GM21360 (cell line): ENCODE data around the gene ZNF584.
"Not testable (repeated sequence)": the region's sequence is repeated elsewhere in the genome, so short reads cannot be mapped to it uniquely, and the experiment has no call there.

Experiments used
- ATAC-seq: cut with Tn5 transposase; IDR thresholded peaks from one replicate; pipeline ENCODE4 v1.9.1; 2021; ENCODE audit warnings: mild to moderate bottlenecking, moderate library complexity; ENCODE audit not compliant: unreplicated experiment

The ZNF584 gene

DNA sequence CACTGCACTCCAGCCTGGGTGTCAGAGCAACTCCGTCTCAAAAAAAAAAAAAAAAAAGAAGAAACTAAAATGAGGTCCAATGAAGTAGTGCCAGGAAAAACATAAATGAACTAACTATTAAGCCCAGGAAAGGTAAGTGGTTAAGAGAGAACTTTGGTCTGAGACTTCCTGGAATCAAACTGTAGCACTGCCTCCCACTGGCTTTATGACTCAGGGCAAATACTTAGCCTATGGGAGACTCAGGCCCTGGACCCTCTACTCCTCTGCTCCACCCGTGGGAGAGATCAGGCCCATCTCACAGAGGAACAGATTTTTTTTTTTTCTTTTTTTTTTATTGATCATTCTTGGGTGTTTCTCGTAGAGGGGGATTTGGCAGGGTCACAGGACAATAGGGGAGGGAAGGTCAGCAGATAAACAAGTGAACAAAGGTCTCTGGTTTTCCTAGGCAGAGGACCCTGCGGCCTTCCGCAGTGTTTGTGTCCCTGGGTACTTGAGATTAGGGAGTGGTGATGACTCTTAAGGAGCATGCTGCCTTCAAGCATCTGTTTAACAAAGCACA, 4.5 kb upstream of the ZNF584 start:
- not testable (repeated sequence) for ATAC-seq

DNA sequence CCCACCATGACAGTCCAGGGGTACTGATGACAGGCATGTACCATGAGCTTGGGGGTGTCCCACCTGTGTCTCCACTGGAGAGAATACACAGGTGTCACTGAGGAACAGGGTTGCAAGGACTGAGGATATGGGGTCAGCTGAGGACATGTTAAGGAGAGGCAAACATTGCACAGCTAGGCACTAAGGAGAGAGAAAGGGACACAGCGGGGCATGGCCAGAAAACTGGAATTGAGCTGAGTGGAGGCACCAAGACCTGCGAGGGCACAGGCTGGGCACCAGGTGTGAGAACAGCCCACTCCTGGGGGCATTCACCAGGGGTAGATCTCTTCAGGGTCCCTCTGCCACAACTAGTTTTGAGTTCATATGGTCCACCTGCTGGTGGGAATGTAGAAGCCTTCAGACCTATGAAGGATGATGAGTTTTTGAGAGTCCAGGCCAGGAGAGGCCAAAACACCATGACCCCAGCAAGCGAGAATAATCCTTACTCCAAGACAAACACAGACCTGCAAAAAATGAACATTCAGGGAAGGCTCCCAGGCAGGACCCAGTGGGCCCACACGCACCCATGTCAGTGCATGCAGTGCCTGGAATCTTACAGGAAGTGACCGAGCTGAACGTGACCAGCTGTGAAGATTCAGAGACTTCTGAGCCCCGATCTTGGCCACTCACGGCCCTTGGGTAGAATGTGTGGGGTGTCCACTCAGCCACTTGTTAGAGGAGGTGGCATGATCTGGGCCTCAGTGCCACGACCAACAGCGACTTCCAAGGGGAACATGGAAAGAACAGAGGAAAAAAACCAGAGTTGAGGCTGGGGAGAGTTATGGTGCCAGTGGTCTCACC, 1.4 kb upstream of the ZNF584 start:
- ATAC-seq: no peak

DNA sequence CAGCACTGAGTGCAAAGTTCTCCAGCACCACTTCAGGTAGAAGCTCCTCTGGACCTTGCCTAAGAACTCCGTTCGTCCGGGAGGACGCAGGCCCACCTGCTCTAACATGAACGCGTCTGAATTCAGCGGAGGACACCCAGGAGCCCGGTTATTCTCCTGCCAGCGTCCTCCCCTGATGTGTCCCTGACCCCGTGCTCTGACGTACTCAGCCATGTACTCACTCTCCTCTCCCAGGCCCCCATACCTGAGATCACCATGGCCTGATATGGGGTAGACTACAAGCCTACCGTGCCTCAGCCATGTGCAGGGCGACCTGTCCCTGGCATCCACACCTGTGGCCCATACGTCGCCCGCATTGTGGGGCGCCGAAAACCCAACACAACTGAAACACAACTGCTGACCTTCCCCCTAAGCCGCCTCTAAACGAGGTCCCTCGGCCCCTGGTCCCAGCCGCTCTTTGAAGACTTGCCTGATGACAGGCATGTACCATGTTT, 744 bp upstream of the ZNF584 start:
- peak; percentile 8 for ATAC-seq

DNA sequence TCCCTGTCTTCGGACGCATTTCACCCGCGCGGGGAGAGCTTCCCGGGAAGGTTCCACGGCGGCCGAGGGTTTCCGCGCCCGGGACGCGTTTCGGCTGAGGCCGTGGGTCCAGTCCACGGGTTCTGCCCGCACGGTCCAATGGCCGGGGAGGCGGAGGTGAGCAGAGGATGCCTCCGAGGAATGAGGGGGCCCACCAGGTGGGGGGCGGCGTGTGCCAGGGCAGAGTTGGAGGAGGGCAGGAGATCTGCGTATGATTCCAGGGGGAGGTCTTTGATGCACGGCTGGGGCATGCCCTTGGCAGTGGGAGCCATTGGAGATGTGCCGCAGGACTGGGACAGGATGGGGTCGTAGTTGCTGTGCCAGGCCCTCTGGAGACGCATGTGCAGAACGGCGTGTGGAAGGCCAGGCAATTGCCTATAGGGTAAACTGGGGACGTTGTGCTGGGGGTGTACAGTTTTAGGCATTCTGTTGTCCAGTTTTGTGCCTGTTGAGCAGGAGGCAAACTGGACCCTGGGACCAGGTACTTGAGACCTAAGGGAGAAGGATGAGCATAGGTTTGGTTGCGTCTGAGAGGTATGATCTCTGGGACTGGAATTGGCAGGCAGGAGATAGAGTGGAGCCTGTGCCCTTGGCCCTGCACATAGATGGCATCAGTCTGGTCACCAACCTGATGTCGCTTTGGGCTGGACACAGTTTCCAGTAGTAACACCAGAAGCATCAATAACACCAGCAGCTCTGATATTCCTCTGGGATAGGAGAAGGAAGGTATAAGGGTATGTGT, 751 bp downstream of the ZNF584 start:
- peak; percentile 13 for ATAC-seq

DNA sequence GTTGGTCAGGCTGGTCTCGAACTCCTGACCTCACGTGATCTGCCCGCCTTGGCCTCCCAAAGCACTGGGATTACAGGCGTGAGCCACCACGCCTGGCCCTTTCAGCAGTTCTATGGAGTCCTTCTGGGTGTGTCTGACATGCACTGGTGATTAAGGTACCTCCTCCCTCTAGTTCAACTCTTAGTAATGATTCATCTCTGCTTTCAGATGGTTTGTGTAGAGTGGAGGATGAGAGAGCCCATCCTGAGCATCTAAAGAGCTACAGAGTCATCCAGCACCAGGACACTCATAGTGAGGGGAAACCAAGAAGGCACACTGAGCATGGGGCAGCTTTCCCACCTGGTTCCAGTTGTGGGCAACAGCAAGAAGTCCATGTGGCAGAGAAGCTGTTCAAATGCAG, 8.2 kb downstream of the ZNF584 start:
- ATAC-seq: no peak

DNA sequence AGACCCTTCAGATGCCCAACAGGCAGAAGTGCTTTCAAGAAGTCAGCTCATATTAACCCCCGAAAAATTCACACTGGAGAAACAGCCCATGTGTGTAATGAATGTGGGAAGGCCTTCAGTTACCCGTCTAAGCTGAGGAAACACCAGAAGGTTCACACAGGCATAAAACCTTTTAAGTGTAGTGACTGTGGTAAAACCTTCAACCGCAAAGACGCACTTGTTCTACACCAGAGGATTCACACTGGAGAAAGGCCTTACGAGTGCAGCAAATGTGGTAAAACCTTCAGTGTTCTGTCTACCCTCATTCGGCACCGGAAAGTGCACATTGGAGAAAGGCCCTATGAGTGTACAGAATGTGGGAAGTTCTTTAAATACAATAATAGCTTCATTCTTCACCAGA, 8.6 kb downstream of the ZNF584 start:
- no peak for ATAC-seq

DNA sequence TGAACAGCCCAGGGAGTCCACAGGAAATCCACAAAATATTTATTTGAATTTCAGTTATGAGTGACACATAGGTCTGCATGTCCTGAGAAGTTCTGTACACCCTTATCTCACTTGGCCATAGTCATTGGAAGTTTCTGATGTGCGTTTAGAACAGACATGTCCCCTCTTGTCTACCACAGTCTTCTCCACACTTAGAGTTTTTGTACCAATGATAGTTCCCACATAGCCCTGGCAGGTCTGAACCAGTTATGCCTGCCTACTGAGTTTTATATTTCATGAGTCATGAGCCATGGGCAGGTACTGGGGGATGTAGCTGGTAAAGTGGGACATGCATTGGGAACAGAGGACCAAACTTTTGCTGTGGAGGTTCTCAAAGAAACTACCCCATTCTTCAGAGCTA, 20.2 kb downstream of the ZNF584 start:
- no peak for ATAC-seq

DNA sequence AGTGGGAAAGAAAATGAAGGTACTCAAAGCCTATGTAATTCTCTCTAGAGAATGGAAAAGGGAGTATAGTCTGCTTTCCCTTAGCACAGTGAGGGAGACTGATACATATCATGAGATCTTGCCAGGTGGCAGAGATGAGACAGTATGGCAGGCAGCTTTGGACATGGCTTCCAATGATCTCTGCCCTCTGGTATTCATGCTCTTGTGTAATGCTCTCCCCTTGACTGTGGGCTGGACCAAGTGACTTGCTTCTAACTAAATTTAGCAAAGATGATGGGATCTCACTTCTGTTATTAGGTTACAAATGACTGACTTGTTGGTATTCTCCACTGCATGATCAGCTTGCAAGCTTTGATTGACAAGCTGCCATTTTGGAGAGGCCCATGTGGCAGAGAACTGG, 21.3 kb downstream of the ZNF584 start:
- ATAC-seq: no peak

DNA sequence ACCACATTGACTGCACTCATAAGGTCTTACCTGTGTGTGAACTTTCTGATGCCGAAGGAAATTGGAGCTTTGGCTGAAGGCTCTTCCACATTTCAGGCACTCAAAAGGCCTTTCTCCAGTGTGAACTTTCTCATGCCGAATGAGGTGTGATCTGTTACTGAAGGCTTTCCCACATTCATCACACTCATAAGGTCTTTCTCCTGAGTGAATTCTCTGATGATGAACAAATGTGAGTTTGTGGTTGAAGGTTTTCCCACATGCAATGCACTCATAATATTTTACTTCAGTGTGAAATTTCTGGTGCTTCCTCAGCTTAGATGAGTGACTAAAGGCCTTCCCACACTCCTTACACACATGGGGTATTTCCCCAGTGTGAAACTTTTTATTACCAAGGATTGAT, 25.8 kb downstream of the ZNF584 start:
- ATAC-seq: no peak

DNA sequence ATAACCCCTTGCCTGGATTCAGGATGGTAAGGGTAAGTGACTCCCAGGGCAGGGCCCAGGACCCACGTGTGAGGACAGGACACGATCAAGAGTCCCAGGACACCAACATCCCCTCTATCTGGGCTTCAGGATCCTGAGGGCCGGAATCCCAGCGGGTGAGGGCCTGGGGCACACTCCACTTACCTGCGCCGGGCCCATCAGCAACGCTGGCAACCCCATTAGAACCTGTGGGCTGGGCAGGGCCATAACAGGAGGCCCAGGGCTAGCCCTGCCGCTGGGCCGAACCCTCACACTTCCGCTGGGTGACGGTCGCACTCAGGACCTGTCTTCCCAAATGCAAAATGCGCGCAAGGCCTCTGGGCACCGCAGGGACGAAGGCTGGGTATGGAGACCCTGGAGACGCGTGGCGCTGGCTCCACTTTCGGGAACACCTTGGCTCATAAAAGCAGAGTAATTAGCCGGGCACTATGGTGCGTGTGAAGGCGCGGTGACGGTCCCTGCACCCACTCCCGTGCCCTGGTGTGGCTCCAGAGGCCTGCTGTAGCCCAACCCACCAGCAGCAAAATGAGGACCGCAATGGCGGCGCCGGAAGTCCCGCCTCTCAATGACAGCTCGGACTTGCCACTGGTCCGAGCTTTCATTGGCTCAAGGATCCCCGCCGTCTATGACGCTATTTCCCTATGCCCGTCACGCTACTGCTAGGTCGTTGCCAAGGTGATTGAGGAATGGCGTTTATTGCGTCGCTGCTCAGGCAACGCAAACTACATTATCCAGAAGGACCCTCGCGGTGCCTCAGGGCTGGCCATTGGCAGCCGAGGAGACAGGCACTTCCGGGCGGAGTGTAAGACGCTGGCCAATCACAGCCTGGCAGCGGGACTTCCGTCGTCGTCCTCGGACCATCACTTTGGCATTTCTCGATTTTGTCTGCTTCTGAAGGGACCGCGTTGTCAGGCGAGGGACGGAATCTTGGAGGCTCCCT, 31.4 kb downstream of the ZNF584 start, which contains the start of gene ZNF132:
Gene ZNF132 (minus strand): TSS at position 578 of the 979 bp plus-strand sequence. CDS start 332 bp downstream, at position 246.
- ATAC-seq: peak; percentile 90

DNA sequence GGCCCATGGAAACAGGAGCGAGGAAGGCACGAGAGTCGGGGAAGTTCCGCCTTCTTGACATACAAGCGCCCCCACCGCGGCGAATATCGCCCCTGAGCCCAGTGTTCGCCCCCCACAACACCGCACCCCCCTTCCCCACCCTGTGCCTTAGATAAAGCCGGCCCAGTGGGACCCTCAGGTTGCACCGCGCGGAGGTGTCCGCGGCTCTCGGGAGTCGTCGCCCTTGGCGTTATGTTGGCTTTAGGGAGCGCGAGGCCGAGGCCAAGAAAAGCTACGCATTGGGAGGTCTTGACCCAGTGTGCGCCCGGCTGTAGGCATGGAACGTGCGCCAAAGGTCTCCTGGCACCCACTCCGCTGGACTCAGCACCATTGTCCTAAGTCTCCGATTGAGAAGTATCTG, 32.1 kb downstream of the ZNF584 start:
- no peak for ATAC-seq

DNA sequence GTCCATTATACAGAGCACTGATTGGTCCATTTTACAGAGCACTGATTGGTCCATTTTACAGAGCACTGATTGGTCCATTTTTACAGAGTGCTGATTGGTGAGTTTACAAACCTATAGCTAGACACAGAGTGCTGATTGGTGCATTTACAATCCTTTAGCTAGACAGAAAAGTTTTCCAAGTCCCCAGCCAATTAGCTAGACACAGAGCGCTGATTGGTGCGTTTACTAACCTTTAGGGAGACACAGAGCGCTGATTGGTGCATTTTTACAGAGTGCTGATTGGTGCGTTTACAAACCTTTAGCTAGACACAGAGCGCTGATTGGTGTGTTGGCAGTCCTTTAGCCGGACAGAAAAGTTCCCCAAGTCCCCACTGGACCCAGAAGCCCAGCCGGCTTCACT, 34.5 kb downstream of the ZNF584 start:
- ATAC-seq: not testable (repeated sequence)

DNA sequence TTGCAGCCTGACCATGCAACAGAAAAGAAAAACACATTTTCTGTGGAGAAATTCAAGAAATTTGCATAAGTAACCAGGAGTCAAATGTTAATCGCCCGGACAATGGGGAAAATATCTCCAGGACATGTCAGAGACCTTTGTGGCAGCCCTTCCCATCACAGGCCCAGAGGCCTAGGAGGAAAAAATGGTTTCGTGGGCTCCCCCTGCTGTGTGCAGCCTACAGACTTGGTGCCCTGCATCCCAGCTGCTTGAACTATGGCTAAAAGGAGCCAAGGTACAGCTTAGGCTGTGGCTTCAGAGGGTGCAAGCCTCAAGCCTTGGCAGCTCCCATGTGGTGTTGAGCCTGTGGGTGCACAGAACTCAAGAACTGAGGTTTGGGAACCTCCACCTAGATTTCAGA, 40.4 kb downstream of the ZNF584 start:
- ATAC-seq: not testable (repeated sequence)

DNA sequence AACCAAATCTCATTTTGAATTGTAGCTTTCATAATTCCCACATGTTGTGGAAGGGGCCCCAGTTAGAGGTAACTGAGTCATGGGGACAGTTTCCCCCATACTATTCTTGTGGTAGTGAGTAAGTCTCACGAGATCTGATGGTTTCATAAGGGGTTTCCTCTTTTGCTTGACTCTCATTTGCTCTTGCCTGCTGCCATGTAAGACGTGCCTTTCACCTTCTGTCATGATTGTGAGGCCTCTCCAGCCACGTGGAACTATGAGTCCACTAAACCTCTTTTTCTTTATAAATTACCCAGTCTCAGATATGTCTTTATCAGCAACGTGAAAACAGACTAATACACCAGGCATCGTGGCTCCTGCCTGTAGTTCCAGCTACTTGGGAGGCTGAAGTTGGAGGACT, 41.5 kb downstream of the ZNF584 start:
- not testable (repeated sequence) for ATAC-seq

DNA sequence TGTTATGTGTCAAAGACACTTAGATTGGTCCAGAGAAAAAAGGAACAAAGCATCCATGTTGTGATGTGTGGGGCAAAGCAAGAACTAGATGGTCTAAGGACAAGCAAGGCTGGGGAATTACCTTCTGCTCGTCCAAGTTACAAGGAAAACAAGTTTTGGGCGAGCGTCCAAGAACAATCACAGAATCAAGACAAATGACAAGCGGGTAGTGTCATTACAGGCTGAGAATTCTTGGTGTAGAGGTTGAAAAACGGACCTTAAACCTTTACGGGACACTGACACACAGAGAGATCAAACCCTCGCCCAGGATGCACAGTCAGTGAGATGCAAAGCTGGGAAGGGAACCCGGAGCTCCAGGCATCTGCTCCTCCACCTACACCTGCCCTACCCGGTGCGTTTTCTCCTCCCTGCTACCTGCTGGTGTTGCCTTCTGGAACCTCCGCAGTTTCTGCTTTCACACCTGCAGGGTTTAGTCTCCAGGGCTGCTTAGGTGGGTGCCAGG, 42.5 kb downstream of the ZNF584 start:
- ATAC-seq: peak; percentile 7

DNA sequence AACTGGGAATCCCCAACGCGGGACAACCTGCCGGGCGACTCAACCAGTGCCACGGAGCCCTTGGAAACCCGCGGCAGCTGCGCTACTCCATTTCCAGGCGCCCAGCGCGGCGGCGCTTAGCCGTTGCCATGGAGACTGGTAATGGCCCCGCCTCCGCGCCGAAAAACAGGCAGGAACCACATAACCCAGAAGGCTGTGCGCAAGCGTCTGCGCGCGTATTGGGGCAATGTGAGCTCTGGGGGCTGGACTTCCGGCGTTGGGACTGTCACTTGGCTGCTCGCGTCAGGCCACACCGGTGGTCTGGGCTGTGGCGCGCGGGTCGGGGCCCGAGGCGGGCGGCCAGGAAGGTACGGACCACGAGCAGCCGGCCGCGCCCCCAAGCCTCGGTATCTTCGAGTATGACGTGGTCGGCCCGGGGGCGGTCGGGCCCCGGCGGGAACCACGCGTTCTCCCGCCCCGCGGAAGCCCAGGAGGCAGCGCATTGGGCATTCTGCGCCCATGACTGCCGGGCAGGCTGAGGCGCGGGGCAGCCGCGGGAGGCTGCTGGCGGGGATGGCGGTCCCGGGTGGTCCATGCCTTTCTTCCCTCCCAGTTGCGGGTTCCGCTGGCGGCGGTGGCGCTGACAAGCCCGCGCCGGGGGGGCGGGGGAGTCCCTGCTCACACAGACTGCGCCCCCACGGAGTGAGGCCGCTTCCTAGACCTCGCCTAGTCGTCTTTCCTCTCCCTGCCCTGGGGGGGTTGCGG, 43.1 kb downstream of the ZNF584 start, which contains the start of gene ZNF324B:
Gene ZNF324B (plus strand): TSS at position 265 of the 744 bp plus-strand sequence. CDS start 2,080 bp downstream, outside the sequence.
- peak; percentile 87 for ATAC-seq

DNA sequence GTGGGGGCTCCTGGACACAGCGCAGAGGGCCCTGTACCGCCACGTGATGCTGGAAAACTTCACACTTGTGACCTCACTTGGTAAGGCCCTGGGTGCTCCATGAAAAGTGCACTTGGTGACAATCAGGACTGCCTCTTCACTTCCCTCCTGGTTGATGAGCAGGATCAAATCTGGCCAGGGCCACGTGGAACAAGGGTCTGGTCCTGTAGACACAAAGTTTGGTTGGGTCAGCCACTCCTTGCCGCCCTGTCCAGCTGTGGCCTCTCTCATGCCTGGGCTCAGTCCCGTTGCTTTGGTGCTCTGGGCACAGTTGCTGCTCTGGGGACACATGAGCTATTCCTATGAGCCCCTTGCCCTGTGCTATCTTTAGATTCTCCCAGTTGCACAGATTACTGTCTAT, 45.3 kb downstream of the ZNF584 start:
- no peak for ATAC-seq

DNA sequence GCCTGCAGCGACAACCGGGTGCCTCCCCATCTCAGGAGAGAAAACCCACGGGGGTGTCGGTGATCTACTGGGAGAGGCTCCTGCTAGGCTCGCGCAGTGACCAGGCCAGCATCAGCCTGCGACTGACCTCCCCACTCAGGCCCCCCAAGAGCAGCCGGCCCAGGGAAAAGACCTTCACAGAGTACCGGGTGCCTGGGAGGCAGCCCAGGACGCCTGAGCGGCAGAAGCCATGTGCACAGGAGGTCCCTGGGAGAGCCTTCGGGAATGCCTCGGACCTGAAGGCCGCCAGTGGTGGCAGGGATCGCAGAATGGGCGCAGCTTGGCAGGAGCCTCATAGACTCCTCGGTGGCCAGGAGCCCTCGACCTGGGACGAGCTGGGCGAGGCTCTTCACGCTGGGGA, 46.9 kb downstream of the ZNF584 start:
- no peak for ATAC-seq

DNA sequence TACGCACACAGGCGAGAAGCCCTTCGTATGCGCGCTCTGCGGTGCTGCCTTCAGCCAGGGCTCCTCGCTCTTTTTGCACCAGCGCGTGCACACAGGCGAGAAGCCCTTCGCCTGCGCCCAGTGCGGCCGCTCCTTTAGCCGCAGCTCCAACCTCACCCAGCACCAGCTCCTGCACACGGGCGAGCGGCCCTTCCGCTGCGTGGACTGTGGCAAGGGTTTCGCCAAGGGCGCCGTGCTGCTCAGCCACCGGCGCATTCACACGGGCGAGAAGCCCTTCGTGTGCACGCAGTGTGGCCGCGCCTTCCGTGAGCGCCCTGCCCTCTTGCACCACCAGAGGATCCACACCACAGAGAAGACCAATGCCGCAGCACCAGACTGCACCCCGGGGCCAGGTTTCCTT, 47.7 kb downstream of the ZNF584 start:
- ATAC-seq: no peak
